ENCODE results near the gene XYLT1.

The XYLT1 gene

GRCh38 chr16:17463335-17463734, 7.4 kb downstream of the XYLT1 start:
- no peak for ATAC-seq
- TF ChIP-seq PPARA (CRISPR knock-in tag; IDR thresholded peaks at IDR 0.05; ENCODE audit: borderline replicate concordance) (no peak), ISL1 (CRISPR knock-in tag; IDR thresholded peaks at IDR 0.05) (no peak), ESRRG (CRISPR knock-in tag; IDR thresholded peaks at IDR 0.05) (no peak), TCF4 (CRISPR knock-in tag; IDR thresholded peaks at IDR 0.05; ENCODE audit: borderline replicate concordance) (no peak), CREB5 (CRISPR knock-in tag; IDR thresholded peaks at IDR 0.05; ENCODE audit: low read depth) (no peak), POU6F1 (CRISPR knock-in tag; IDR thresholded peaks at IDR 0.05; ENCODE audit: borderline replicate concordance, low read depth) (no peak), GLIS3 (CRISPR knock-in tag; IDR thresholded peaks at IDR 0.05) (no peak), TOX (CRISPR knock-in tag; IDR thresholded peaks at IDR 0.05; ENCODE audit: borderline replicate concordance) (no peak), OSR1 (CRISPR knock-in tag; IDR thresholded peaks at IDR 0.05) (no peak), ZC3H10 (CRISPR knock-in tag; IDR thresholded peaks at IDR 0.05) (no peak), ARNTL (CRISPR knock-in tag; IDR thresholded peaks at IDR 0.05; ENCODE audit: borderline replicate concordance, low read depth) (no peak), BACH2 (CRISPR knock-in tag; IDR thresholded peaks at IDR 0.05; ENCODE audit: borderline replicate concordance) (no peak), ZFP3 (CRISPR knock-in tag; IDR thresholded peaks at IDR 0.05) (no peak), TSHZ2 (CRISPR knock-in tag; IDR thresholded peaks at IDR 0.05) (no peak), PATZ1 (CRISPR knock-in tag; IDR thresholded peaks at IDR 0.05; ENCODE audit: borderline replicate concordance) (no peak), ZNF8 (CRISPR knock-in tag; IDR thresholded peaks at IDR 0.05) (no peak)

- TF ChIP-seq PPARA (CRISPR knock-in tag; IDR thresholded peaks at IDR 0.05; ENCODE audit: borderline replicate concordance) (no peak), ZNF8 (CRISPR knock-in tag; IDR thresholded peaks at IDR 0.05) (no peak), CSDC2 (CRISPR knock-in tag; IDR thresholded peaks at IDR 0.05) (no peak), POU6F1 (CRISPR knock-in tag; IDR thresholded peaks at IDR 0.05; ENCODE audit: borderline replicate concordance, low read depth) (no peak), PATZ1 (CRISPR knock-in tag; IDR thresholded peaks at IDR 0.05; ENCODE audit: borderline replicate concordance) (no peak), ZC3H10 (CRISPR knock-in tag; IDR thresholded peaks at IDR 0.05) (no peak), ZFP30 (CRISPR knock-in tag; IDR thresholded peaks at IDR 0.05) (no peak), OSR1 (CRISPR knock-in tag; IDR thresholded peaks at IDR 0.05) (no peak), GLIS3 (CRISPR knock-in tag; IDR thresholded peaks at IDR 0.05) (no peak), RARB (CRISPR knock-in tag; IDR thresholded peaks at IDR 0.05) (no peak)
- ATAC-seq = no peak
Observed at GRCh38 chr16:17461951-17462729, 8.6 kb downstream of the XYLT1 start.
